ENCODE data around the gene NLGN3. TPM values are rescaled to one million over a fixed set of nuclear protein-coding genes. Genes with fewer than 3 reads are reported as not detected.

Gene NLGN3
- total RNA-seq, 3 donors from 2014 or later, result under 0.01 to 1.0 (median 0.32) TPM

DNA sequence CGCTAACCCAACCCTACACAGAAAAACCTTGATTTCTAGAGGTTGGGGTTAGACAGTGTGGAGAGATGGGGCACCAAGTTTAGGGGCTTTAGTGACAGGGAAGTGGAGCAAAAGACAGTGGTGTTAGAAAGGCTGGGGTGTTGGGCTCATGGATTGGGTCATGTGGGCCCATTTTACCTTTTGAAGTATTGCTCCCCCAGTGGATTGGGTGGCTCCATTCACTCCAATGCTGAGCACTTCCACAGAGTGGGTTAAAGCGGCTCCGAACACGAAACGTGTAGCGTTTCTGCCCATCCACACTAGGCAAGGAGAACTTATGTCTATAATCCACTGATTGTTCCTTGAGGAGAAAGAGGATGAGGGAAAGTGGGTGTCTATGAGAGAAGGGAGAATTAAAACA, 35.6 kb upstream of the NLGN3 start:
- no peaks in the 10 kb centered on the region for H3K9me3 ChIP-seq
- intact Hi-C loops (cut with DNase I; ENCODE audit: low total_unique reads), result no loop called here
- H3K4me3 ChIP-seq, result no peak overlapping the region
- DNase-seq (ENCODE audit: low spot score in 2 of 2), result no peak
- H3K27ac ChIP-seq, result no peak overlapping the region
- no peaks in the 10 kb centered on the region for H3K36me3 ChIP-seq
- TF ChIP-seq POLR2A (IDR thresholded peaks at IDR 0.05) (no peak), POLR2AphosphoS5 (IDR thresholded peaks at IDR 0.05) (no peak)
- TF ChIP-seq, protein P1, sequence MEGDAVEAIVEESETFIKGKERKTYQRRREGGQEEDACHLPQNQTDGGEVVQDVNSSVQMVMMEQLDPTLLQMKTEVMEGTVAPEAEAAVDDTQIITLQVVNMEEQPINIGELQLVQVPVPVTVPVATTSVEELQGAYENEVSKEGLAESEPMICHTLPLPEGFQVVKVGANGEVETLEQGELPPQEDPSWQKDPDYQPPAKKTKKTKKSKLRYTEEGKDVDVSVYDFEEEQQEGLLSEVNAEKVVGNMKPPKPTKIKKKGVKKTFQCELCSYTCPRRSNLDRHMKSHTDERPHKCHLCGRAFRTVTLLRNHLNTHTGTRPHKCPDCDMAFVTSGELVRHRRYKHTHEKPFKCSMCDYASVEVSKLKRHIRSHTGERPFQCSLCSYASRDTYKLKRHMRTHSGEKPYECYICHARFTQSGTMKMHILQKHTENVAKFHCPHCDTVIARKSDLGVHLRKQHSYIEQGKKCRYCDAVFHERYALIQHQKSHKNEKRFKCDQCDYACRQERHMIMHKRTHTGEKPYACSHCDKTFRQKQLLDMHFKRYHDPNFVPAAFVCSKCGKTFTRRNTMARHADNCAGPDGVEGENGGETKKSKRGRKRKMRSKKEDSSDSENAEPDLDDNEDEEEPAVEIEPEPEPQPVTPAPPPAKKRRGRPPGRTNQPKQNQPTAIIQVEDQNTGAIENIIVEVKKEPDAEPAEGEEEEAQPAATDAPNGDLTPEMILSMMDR (IDR thresholded peaks at IDR 0.05), result no peak
- H3K27me3 ChIP-seq, result peaks cover 0 to 49% of the 10 kb centered on the region in 2 donors
- H3K4me1 ChIP-seq, result no peaks in the 10 kb centered on the region

DNA sequence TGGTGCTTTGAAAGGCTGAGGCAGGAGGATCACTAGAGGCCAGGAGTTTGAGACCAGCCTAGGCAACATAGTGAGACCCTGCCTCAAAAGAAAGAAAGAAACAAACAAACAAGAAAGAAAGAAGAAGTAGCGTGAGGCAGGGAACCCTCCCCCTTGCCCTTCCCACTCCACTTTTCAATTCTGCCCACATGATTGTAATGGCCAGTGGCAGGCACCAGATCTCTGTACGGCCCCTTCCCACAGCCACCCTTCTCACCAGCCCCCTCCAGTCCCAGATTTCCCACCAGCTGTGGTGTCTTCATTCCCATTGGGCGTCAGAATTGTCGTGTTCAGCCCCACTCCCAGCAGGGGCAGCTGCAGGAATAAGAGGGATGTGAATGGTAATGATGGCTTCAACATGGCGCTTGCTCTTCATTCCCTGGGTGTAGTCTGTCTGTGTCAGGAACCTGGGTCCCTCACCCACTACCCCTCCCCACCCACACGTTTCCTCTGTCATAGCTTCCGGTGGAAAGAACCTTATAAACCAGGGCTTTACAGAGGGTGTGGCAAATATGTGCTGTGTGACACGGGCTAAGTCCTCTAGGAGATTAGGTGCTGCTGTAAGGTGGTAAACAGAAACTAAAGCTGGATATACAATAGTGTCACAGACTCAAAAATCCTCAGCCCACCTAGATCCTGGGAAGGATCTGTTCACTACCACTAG, 33.3 kb upstream of the NLGN3 start, which contains the start of gene IL2RG:
IL2RG (minus strand) TSS at position 437 of the 703 bp plus-strand sequence; CDS start at position 399, 38 bp downstream.
- no peaks in the 10 kb centered on the region for H3K9me3 ChIP-seq
- H3K4me1 ChIP-seq, result no peaks in the 10 kb centered on the region
- H3K27ac ChIP-seq, result no peak within 1 kb of the TSS
- no peak for TF ChIP-seq POLR2AphosphoS5 (IDR thresholded peaks at IDR 0.05)
- TF ChIP-seq, protein P1 (IDR thresholded peaks at IDR 0.05), result no peak
- TF ChIP-seq POLR2A (IDR thresholded peaks at IDR 0.05), result no peak
- peak within 1 kb of the TSS in 1 of 3 donors; percentile 21 for H3K4me3 ChIP-seq
- no peaks in the 10 kb centered on the region for H3K36me3 ChIP-seq
- intact Hi-C loops (cut with DNase I; ENCODE audit: low total_unique reads), result no loop called here
- no peak for DNase-seq (ENCODE audit: low spot score in 2 of 2)
- peaks cover 0 to 45% of the 10 kb centered on the region in 2 donors for H3K27me3 ChIP-seq

DNA sequence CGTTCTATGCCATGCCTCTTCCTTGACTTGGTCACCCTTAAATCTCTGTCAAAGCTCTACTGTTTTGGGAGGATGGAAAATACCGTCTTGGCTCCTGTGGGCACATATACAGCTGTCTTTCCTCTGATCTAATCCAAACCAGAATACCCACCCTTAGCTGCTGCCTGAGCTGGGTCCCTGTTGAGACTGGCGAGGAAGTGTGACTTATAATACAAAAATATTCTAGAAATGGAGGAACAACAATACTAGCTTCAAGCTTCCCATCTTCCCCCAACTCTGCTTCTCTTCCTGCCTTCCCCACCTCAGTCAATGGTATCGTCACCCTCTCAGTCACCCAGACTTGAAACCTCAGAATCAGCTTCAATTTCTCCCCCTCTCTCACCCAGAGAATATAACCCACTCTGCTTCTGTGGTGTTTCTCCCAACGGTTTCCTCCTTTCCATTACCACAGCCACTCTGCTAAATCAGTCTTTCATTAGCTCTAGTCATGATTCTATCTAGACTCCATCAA, 32.7 kb upstream of the NLGN3 start:
- intact Hi-C loops (cut with DNase I; ENCODE audit: low total_unique reads), result no loop called here
- H3K4me1 ChIP-seq, result no peaks in the 10 kb centered on the region
- TF ChIP-seq POLR2AphosphoS5 (IDR thresholded peaks at IDR 0.05) (no peak), POLR2A (IDR thresholded peaks at IDR 0.05) (no peak)
- TF ChIP-seq, protein P1 (IDR thresholded peaks at IDR 0.05), result no peak
- no peak overlapping the region for H3K27ac ChIP-seq
- no peak for DNase-seq (ENCODE audit: low spot score in 2 of 2)
- no peak overlapping the region for H3K4me3 ChIP-seq
- no peaks in the 10 kb centered on the region for H3K36me3 ChIP-seq
- H3K27me3 ChIP-seq, result peaks cover 0 to 40% of the 10 kb centered on the region in 2 donors
- H3K9me3 ChIP-seq, result no peaks in the 10 kb centered on the region

DNA sequence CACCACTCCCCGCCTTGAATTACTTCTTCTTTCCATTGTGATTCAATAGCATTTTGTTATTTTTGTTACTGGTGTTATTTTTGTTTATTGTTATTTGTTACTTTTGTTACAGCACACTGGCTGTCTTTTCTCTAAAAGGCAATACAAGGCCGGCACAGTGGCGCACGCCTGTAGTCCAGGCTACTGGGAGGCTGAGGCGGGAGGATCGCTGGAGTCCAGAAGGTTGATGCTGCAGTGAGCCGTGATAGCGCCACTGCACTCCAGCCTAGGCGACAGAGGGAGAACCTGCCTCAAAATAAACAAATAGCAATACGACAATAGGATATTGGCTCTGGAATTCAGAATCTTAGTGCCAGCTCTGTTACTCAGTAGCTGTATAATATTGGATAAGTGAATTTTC, 27.3 kb upstream of the NLGN3 start:
- DNase-seq (ENCODE audit: low spot score in 2 of 2), result no peak
- Histone ChIP-seq H3K27ac (peak overlapping the region in 1 of 2 donors; percentile 86), H3K27me3 (peaks cover 0 to 13% of the 10 kb centered on the region in 2 donors), H3K36me3 (no peaks in the 10 kb centered on the region), H3K9me3 (no peaks in the 10 kb centered on the region), H3K4me3 (peak overlapping the region in 2 of 3 donors; percentile 61 to 68), H3K4me1 (no peaks in the 10 kb centered on the region)
- TF ChIP-seq POLR2A (IDR thresholded peaks at IDR 0.05), result no peak
- TF ChIP-seq, protein P1 (IDR thresholded peaks at IDR 0.05), result no peak
- no peak for TF ChIP-seq POLR2AphosphoS5 (IDR thresholded peaks at IDR 0.05)
- intact Hi-C loops (cut with DNase I; ENCODE audit: low total_unique reads), result no loop called here
